Left colon (tissue), 2 donors: Measurements from ENCODE around the gene ZBTB14. TPM values are rescaled to one million over a fixed set of nuclear protein-coding genes. Genes with fewer than 3 reads are reported as not detected.

Experiments
- total RNA-seq, 2 donors: library from RNA; stranded (reverse); fragmentation: NEBNext Ultra II Directional; extraction: Animal tissue kit (Norgen Biotek cat#: 25700); gene quantifications; one replicate each; pipeline ENCODE4 v1.2.1, GENCODE V29; 2021
- donor health status: DM: no; HTN: no; CAD: no.
- donor health status: DM: yes; HTN: yes; CAD: no.

ZBTB14 gene
- total RNA-seq, 2 donors from 2014 or later: 8.9 to 9.9 TPM

Other genes with a start within 250 kb of the ZBTB14 start
- not detected for gene AKAIN1, start 98.5 kb downstream of the ZBTB14 start, total RNA-seq
- gene EPB41L3, start 248.3 kb upstream of the ZBTB14 start, total RNA-seq: 10 to 100 TPM; 87.7 to 98.6 TPM